ENCODE data around the gene FBXO28. TPM values are rescaled to one million over a fixed set of nuclear protein-coding genes. Genes with fewer than 3 reads are reported as not detected.

FBXO28 gene
- total RNA-seq, 6 experiments from 2014 or later, result 34.3 to 41.8 (median 39.2) TPM

DNA sequence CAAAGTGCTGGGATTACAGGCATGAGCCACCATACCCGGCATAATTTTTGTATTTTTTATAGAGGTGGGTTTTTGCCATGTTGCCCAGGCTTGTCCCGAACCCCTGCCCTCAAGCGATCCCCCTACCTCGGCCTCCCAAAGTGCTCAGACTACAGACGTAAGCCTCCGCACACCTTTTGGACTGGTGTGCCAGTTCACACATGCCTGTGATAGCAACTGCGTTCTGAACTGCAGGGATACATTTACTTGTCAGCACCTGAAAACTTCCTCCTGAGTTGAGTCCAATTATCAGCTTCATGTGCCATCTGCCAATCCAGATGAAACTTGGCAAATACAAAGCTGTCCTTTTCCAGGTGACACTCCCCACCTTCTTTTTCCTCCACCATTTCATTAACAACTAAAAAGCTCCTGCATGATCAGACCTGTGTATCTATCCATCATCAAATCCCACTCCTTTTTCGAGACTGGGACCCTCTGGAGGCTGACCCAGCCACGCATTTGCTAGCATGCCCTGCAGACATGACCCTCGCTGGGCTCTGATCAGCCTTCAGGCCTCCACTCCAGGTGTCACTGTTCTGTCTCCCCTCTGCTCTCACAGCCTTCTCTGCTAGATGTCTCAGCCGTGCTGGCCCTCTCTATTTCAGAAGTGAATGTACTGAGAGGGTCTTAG is 67.0 kb downstream of the FBXO28 start:
- Mint-ChIP-seq H3K27ac (no peak overlapping the region), H3K4me1 (ENCODE audit: low read depth) (peaks cover 27% of the 10 kb centered on the region), H3K9me3 (0 out of 2 replicates have a peak, but pooled peaks cover 4% of the 10 kb centered on the region), H3K36me3 (ENCODE audit: low read depth) (peaks cover 20% of the 10 kb centered on the region), H3K4me3 (no peak overlapping the region), H3K27me3 (ENCODE audit: insufficient read depth) (peaks cover 1% of the 10 kb centered on the region; the same call in 1 of the 2 replicates)
- DNase-seq, result no peak
- TF ChIP-seq CTCF (IDR thresholded peaks at IDR 0.05), result no peak

DNA sequence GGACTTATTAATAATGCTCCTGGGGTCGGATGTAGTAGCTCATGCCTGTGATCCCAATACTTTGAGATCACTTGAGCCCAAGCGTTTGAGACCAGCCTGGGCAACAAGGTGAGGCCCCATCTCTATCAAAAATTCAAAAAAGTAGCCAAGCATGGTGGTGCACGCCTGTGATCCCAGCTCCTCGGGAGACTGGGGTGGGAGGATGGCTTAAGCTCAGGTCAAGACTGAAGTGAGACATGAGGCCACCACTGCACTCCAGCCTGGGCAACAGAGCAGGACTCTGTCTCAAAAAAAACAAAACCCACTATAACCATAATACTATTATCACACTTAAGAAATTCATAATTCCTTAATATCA is 67.5 kb downstream of the FBXO28 start:
- Mint-ChIP-seq H3K4me3 (no peak overlapping the region), H3K4me1 (ENCODE audit: low read depth) (peaks cover 27% of the 10 kb centered on the region)

GRCh38 chr1:224182057-224182865 is 68.3 kb downstream of the FBXO28 start:
- DNase-seq, result no peak
- Mint-ChIP-seq H3K9me3 (0 out of 2 replicates have a peak, but pooled peaks cover 4% of the 10 kb centered on the region), H3K36me3 (ENCODE audit: low read depth) (peaks cover 29% of the 10 kb centered on the region), H3K27ac (peak overlapping the region; percentile 88), H3K27me3 (ENCODE audit: insufficient read depth) (peaks cover 1% of the 10 kb centered on the region; the same call in 1 of the 2 replicates), H3K4me3 (peak overlapping the region; percentile 89), H3K4me1 (ENCODE audit: low read depth) (peaks cover 31% of the 10 kb centered on the region)
- no peak for TF ChIP-seq CTCF (IDR thresholded peaks at IDR 0.05)

More for the DNA sequence above, 67.5 kb downstream of the FBXO28 start:
- peaks cover 23% of the 10 kb centered on the region for H3K36me3 Mint-ChIP-seq (ENCODE audit: low read depth)
- TF ChIP-seq CTCF (IDR thresholded peaks at IDR 0.05), result no peak
- H3K27ac Mint-ChIP-seq, result no peak overlapping the region
- H3K27me3 Mint-ChIP-seq (ENCODE audit: insufficient read depth), result peaks cover 1% of the 10 kb centered on the region; the same call in 1 of the 2 replicates
- 0 out of 2 replicates have a peak, but pooled peaks cover 4% of the 10 kb centered on the region for H3K9me3 Mint-ChIP-seq
- no peak for DNase-seq

GRCh38 chr1:224182866-224183590 is 69.1 kb downstream of the FBXO28 start, which contains the start of gene DEGS1:
Gene DEGS1 (plus strand): TSS chr1:224183240. CDS start chr1:224183337, 97 bp downstream.
- Mint-ChIP-seq H3K27ac (peak within 1 kb of the TSS; percentile 90), H3K27me3 (ENCODE audit: insufficient read depth) (peaks cover 1% of the 10 kb centered on the region; the same call in 1 of the 2 replicates), H3K4me3 (peak within 1 kb of the TSS; percentile 93), H3K9me3 (0 out of 2 replicates have a peak, but pooled peaks cover 4% of the 10 kb centered on the region), H3K36me3 (ENCODE audit: low read depth) (peaks cover 29% of the 10 kb centered on the region), H3K4me1 (ENCODE audit: low read depth) (peaks cover 31% of the 10 kb centered on the region)
- DNase-seq, result peak; percentile 70
- TF ChIP-seq CTCF (IDR thresholded peaks at IDR 0.05), result no peak

DNA sequence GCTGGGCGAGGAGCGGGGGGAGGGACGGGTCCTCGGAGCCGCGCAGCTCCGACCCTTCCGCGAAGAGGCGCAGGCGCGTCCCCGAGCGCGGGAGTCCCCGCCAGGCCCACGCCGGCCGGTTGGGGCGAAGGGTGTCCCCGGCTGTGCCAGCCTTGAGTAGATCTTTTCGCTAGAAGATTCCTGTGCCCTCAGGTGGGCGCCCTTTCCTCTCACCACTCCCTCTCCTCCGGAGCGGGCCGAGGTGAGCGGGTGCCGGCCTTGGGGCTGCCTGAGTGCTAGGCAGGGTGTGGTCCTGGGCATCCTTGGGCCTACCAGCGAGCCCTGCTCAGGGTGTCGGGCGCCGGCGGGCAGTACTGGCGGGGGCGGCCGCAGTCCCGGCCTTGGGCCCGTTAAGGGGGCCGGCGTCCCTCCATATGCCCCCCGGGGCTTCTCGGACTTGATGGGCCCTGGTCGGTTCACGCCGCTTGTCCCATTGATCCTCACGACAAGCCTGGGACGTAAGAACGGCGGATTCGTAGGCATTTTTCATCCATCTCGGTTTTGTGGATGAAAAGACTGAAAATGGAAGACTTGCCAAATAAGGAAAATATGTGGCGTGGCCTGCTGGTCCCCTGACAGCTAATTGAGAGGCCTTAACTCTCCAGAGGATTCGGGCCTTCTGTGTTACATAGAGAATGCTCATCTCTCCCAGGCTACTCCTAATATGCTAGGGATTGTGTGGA is 69.8 kb downstream of the FBXO28 start:
- H3K27ac Mint-ChIP-seq, result peak overlapping the region; percentile 90
- DNase-seq, result peak; percentile 35
- H3K9me3 Mint-ChIP-seq, result peaks cover 4% of the 10 kb centered on the region; the same call in 1 of the 2 replicates
- peak overlapping the region; percentile 93 for H3K4me3 Mint-ChIP-seq
- peak; percentile 29; the same call in 1 of the 2 replicates for TF ChIP-seq CTCF (IDR thresholded peaks at IDR 0.05)
- H3K27me3 Mint-ChIP-seq (ENCODE audit: insufficient read depth), result peaks cover 1% of the 10 kb centered on the region
- peaks cover 35% of the 10 kb centered on the region for H3K36me3 Mint-ChIP-seq (ENCODE audit: low read depth)
- H3K4me1 Mint-ChIP-seq (ENCODE audit: low read depth), result peaks cover 36% of the 10 kb centered on the region
